Natural killer cell (primary cell): ENCODE results near the gene CCDC17. TPM values are rescaled to one million over a fixed set of nuclear protein-coding genes. Genes with fewer than 3 reads are reported as not detected.

ENCODE experiments used
- ATAC-seq, 3 donors: fragments of 150-1000 bp in 2 of 3; fragments of 200-7000 bp in 1 of 3; cut with Tn5 transposase; 1 replicate in 1 of 3; 2 replicates in 2 of 3; pipeline ENCODE4 v1.10.0; 2021; ENCODE audit warnings: mild to moderate bottlenecking in 2 of 3, moderate library complexity in 2 of 3
- DNase-seq, 2 donors: peaks; one replicate each; pipeline versions ENCODE4 v3.0.0 to v3.0.0-alpha.2; 2013 to 2021; ENCODE audit warnings: mixed read lengths in 1 of 2
- H3K27ac ChIP-seq: one replicate; pipeline ENCODE4 v1.5.1; 2013; ENCODE audit warnings: mild to moderate bottlenecking, low read length
- H3K27me3 ChIP-seq: one replicate; pipeline ENCODE4 v1.6.1; 2013; ENCODE audit warnings: low read length; ENCODE audit not compliant: control insufficient read depth, insufficient read depth
- H3K36me3 ChIP-seq: one replicate; pipeline ENCODE4 v1.6.1; 2013; ENCODE audit warnings: low read length; ENCODE audit not compliant: control insufficient read depth, insufficient read depth
- H3K4me1 ChIP-seq: one replicate; pipeline ENCODE4 v1.6.1; 2013; ENCODE audit warnings: low read length; ENCODE audit not compliant: control insufficient read depth, insufficient read depth
- H3K4me3 ChIP-seq: one replicate; pipeline ENCODE4 v1.5.1; 2013; ENCODE audit warnings: low read length
- H3K9me3 ChIP-seq: one replicate; pipeline ENCODE4 v1.6.1; 2013; ENCODE audit warnings: low read length; ENCODE audit not compliant: control insufficient read depth, insufficient read depth
- H3K27ac Mint-ChIP-seq, 2 donors: one replicate each; pipeline ENCODE4 v1.8.0; 2022; ENCODE audit warnings: mild to moderate bottlenecking in 2 of 2, mixed read lengths in 2 of 2, moderate library complexity in 1 of 2
- H3K27me3 Mint-ChIP-seq, 2 donors: one replicate each; pipeline ENCODE4 v1.8.0; 2022; ENCODE audit warnings: low read depth in 2 of 2, mixed read lengths in 2 of 2
- H3K36me3 Mint-ChIP-seq: one replicate; pipeline ENCODE4 v1.8.0; 2022; ENCODE audit warnings: mixed read lengths
- H3K4me1 Mint-ChIP-seq, 2 donors: one replicate each; pipeline ENCODE4 v1.8.0; 2022; ENCODE audit warnings: mixed read lengths in 2 of 2
- H3K4me3 Mint-ChIP-seq: one replicate; pipeline ENCODE4 v1.8.0; 2022; ENCODE audit warnings: mild to moderate bottlenecking, moderate library complexity, mixed read lengths
- H3K9me3 Mint-ChIP-seq, 2 donors: one replicate each; pipeline ENCODE4 v1.8.0; 2022; ENCODE audit warnings: mixed read lengths in 2 of 2
- CTCF ChIP-seq: fragments of 200-600 bp; IDR thresholded peaks from one replicate; pipeline ENCODE4 v1.8.0; 2022; ENCODE audit warnings: antibody characterized with exemption
- WGBS: methylation state at CpG from one replicate; pipeline ENCODE4 v1.1.7; 2013; ENCODE audit warnings: missing lambda C conversion rate; ENCODE audit not compliant: insufficient coverage; 5-methylcytosine and 5-hydroxymethylcytosine counted together
- intact Hi-C: fragments of 100-400 bp; cut with micrococcal nuclease; formaldehyde crosslinking; loops from one replicate; pipeline ENCODE4 v1.14.2; 2022
- total RNA-seq, 4 donors: library from RNA; stranded (reverse); fragments of 120-200 nt in 1 of 4; gene quantifications; one replicate each; pipeline versions ENCODE4 v1.2.3 to v1.2.4, GENCODE V29; 2013 to 2022

Gene CCDC17
- total RNA-seq, 3 donors from 2014 or later (not counting 1 experiment from before 2014, with no cell fraction given), result 2.9 to 4.5 (median 3.3) TPM

GRCh38 chr1:45615885-45616284 is 8.0 kb downstream of the CCDC17 start:
- no peak overlapping the region for H3K4me3 ChIP-seq
- DNase-seq, result no peak
- H3K4me1 ChIP-seq, result no peaks in the 10 kb centered on the region
- WGBS, result no CpG with 5 or more reads among the region's 1 CpG
- TF ChIP-seq CTCF, result no peak
- Mint-ChIP-seq H3K9me3 (no peaks in the 10 kb centered on the region), H3K4me3 (no peak overlapping the region), H3K36me3 (peaks cover 30% of the 10 kb centered on the region), H3K4me1 (no peaks in the 10 kb centered on the region), H3K27ac (no peak overlapping the region), H3K27me3 (no peaks in the 10 kb centered on the region)
- H3K9me3 ChIP-seq, result no peaks in the 10 kb centered on the region
- intact Hi-C loops, result no loop called here
- no peaks in the 10 kb centered on the region for H3K27me3 ChIP-seq
- H3K27ac ChIP-seq, result no peak overlapping the region
- ATAC-seq, result no peak
- peaks cover 55% of the 10 kb centered on the region for H3K36me3 ChIP-seq

DNA sequence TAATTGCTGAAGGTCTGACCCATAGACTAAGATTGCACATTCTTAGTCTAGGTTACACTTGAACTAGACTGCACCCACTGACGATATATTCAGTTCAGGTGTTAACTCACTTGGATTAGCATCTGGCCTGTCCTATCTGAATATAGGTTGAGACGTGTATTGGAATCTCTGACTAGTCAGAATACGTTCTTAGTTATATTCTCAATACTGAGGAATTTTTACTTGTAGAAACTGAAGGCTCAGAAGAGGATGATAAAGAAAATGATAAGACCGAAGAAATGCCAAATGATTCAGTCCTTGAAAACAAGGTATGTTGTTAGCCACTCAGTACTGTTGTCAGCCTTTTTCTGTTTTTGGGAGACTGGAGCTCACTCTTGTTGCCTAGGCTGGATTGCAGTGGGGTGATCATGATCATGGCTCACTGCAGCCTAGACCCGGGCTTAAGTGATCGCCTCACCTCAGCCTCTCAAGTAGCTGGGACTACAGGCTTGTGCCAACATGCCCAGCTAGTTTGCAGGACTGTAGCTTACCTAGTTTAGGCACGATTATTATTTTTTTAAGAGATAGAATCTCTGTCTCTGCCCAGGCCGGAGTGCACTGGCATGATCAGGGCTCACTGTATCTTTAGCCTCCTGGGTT is 10.8 kb downstream of the CCDC17 start:
- ATAC-seq, result no peak
- H3K27me3 ChIP-seq, result no peaks in the 10 kb centered on the region
- no peak overlapping the region for H3K27ac ChIP-seq
- H3K4me3 ChIP-seq, result no peak overlapping the region
- no peak for DNase-seq
- peaks cover 66% of the 10 kb centered on the region for H3K36me3 ChIP-seq
- TF ChIP-seq CTCF, result no peak
- no peaks in the 10 kb centered on the region for H3K27me3 Mint-ChIP-seq
- H3K4me3 Mint-ChIP-seq, result no peak overlapping the region
- H3K9me3 Mint-ChIP-seq, result no peaks in the 10 kb centered on the region
- intact Hi-C loops, result no loop called here
- peaks cover 0 to 6% of the 10 kb centered on the region in 2 donors for H3K4me1 Mint-ChIP-seq
- H3K4me1 ChIP-seq, result no peaks in the 10 kb centered on the region
- H3K9me3 ChIP-seq, result no peaks in the 10 kb centered on the region
- H3K27ac Mint-ChIP-seq, result no peak overlapping the region
- H3K36me3 Mint-ChIP-seq, result peaks cover 25% of the 10 kb centered on the region
- WGBS, result 88% methylated on average over 8 of the region's 8 CpGs

DNA sequence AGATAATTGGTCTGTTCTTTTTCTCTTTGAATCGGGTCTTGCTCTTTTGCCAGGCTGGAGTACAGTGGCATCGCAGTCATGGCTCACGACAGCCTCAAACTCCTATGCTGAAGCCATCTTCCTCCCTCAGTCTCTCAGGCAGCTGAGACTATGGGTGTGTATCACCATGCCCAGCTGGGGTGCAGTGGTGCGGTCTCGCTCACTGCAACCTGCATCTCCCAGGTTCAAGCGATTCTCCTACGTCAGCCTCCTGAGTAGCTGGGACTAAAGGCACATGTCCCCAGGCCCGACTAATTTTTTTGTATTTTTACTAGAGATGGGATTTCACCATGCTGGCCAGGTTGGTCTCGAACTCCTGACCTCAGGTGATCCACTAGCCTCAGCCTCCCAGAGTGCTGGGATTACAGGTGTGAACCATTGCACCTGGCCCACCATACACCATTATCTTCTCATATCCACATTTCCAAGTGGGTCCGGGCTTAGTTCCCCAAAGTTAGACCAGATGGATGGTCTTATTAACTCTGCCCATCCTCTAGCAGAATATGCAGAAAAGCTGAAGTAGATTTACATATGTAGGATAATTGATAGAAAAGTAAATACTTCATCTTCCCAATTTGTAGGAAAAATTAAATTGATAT is 13.1 kb downstream of the CCDC17 start:
- H3K27ac ChIP-seq, result no peak overlapping the region
- Mint-ChIP-seq H3K36me3 (peaks cover 24% of the 10 kb centered on the region), H3K27ac (peak overlapping the region in 1 of 2 donors; percentile 25), H3K27me3 (no peaks in the 10 kb centered on the region), H3K4me3 (no peak overlapping the region), H3K9me3 (no peaks in the 10 kb centered on the region), H3K4me1 (peaks cover 6 to 13% of the 10 kb centered on the region in 2 donors)
- DNase-seq (no peak), ATAC-seq (no peak)
- intact Hi-C loops, result no loop called here
- no peak for TF ChIP-seq CTCF
- no peaks in the 10 kb centered on the region for H3K27me3 ChIP-seq
- H3K4me1 ChIP-seq, result no peaks in the 10 kb centered on the region
- H3K9me3 ChIP-seq, result no peaks in the 10 kb centered on the region
- WGBS, result 92% methylated on average over 10 of the region's 10 CpGs
- no peak overlapping the region for H3K4me3 ChIP-seq
- H3K36me3 ChIP-seq, result peaks cover 63% of the 10 kb centered on the region
